GM23338 (cell line): ENCODE results near the gene TMA16. TPM values are rescaled to one million over a fixed set of nuclear protein-coding genes. Genes with fewer than 3 reads are reported as not detected.

ENCODE experiments used
- ATAC-seq: fragments of 200-7000 bp; cut with Tn5 transposase; 3 replicates; pipeline ENCODE4 v1.9.1; 2020
- DNase-seq: peaks from one replicate; pipeline ENCODE4 v3.0.0-alpha.2; 2015; ENCODE audit warnings: low spot score
- H2AFZ ChIP-seq: fragments of 200-600 bp; sonication (generic); 2 replicates; pipeline ENCODE4 v1.8.0; 2016; ENCODE audit warnings: antibody characterized with exemption, mild to moderate bottlenecking, moderate library complexity
- H3F3A ChIP-seq: fragments of 200-600 bp; sonication (generic); replicated peaks from 2 replicates; pipeline ENCODE4 v1.8.0; 2017; ENCODE audit warnings: antibody characterized with exemption, mixed run types, low read depth
- H3K27ac ChIP-seq: fragments of 200-600 bp; sonication (generic); 2 replicates; pipeline ENCODE4 v1.6.1; 2016; ENCODE audit warnings: low read depth
- H3K27me3 ChIP-seq: fragments of 200-600 bp; sonication (generic); 2 replicates; pipeline ENCODE4 v1.8.0; 2016; ENCODE audit warnings: mild to moderate bottlenecking, mixed run types, moderate library complexity; ENCODE audit not compliant: insufficient read depth
- H3K36me3 ChIP-seq: fragments of 200-600 bp; sonication (generic); 2 replicates; pipeline ENCODE4 v1.8.0; 2016; ENCODE audit warnings: mild to moderate bottlenecking; ENCODE audit not compliant: insufficient read depth
- H3K4me1 ChIP-seq: fragments of 200-600 bp; sonication (generic); 2 replicates; pipeline ENCODE4 v1.8.0; 2016; ENCODE audit warnings: mild to moderate bottlenecking, moderate library complexity; ENCODE audit not compliant: insufficient read depth
- H3K4me2 ChIP-seq: fragments of 200-600 bp; sonication (generic); 2 replicates; pipeline ENCODE4 v1.7.1; 2017; ENCODE audit warnings: mixed run types
- H3K4me3 ChIP-seq: fragments of 200-600 bp; sonication (generic); 2 replicates; pipeline ENCODE4 v1.6.1; 2016; ENCODE audit warnings: mixed run types
- H3K79me2 ChIP-seq: fragments of 200-600 bp; sonication (generic); replicated peaks from 2 replicates; pipeline ENCODE4 v1.8.0; 2017; ENCODE audit warnings: mild to moderate bottlenecking; ENCODE audit not compliant: insufficient read depth
- H3K9me2 ChIP-seq: fragments of 200-600 bp; sonication (generic); 2 replicates; pipeline ENCODE4 v1.8.0; 2017; ENCODE audit not compliant: insufficient read depth
- H4K20me1 ChIP-seq: fragments of 200-600 bp; sonication (generic); replicated peaks from 2 replicates; pipeline ENCODE4 v1.8.0; 2017; ENCODE audit warnings: mild to moderate bottlenecking; ENCODE audit not compliant: insufficient read depth
- H3K27ac Mint-ChIP-seq: 2 replicates; pipeline ENCODE4 v1.8.0; 2020; ENCODE audit warnings: inconsistent platforms, mild to moderate bottlenecking, moderate library complexity, mixed read lengths
- H3K27me3 Mint-ChIP-seq: 3 replicates; pipeline ENCODE4 v1.8.0; 2022; ENCODE audit warnings: low read depth, mild to moderate bottlenecking, moderate library complexity, mixed read lengths, inconsistent platforms; ENCODE audit not compliant: insufficient read depth, poor library complexity
- H3K36me3 Mint-ChIP-seq: 3 replicates; pipeline ENCODE4 v1.8.0; 2021; ENCODE audit warnings: low read depth, mild to moderate bottlenecking, inconsistent platforms, moderate library complexity, mixed read lengths
- H3K4me1 Mint-ChIP-seq: 3 replicates; pipeline ENCODE4 v1.8.0; 2020; ENCODE audit warnings: mild to moderate bottlenecking, inconsistent platforms, mixed read lengths
- H3K4me3 Mint-ChIP-seq: 3 replicates; pipeline ENCODE4 v1.8.0; 2021; ENCODE audit warnings: moderate library complexity, mild to moderate bottlenecking, inconsistent platforms, mixed read lengths
- H3K9me3 Mint-ChIP-seq: 3 replicates; pipeline ENCODE4 v1.8.0; 2020; ENCODE audit warnings: moderate library complexity, mild to moderate bottlenecking, inconsistent platforms, mixed read lengths
- CREB1 ChIP-seq: fragments of 250-450 bp; sonication (Bioruptor Pico); IDR thresholded peaks from 2 replicates; pipeline ENCODE4 v1.5.0; 2020; ENCODE audit warnings: low read depth, mild to moderate bottlenecking, moderate library complexity
- CTCF ChIP-seq, 2 experiments: fragments of 200-600 bp in 1 of 2; sonication (generic) in 1 of 2; conservative IDR thresholded peaks; 2 replicates each; pipeline versions ENCODE4 v1.5.1 to v1.6.1; 2016 to 2017; ENCODE audit warnings: antibody characterized with exemption in 2 of 2, low read depth in 2 of 2, mild to moderate bottlenecking in 2 of 2, moderate library complexity in 1 of 2
- EZH2phosphoT487 ChIP-seq: fragments of 200-600 bp; sonication (generic); IDR thresholded peaks from one replicate; pipeline ENCODE4 v1.8.1; 2018; ENCODE audit warnings: antibody characterized with exemption; ENCODE audit not compliant: unreplicated experiment
- JUNB ChIP-seq: IDR thresholded peaks from one replicate; pipeline ENCODE4 v1.6.1; 2016; ENCODE audit warnings: antibody characterized with exemption; ENCODE audit not compliant: unreplicated experiment
- NANOG ChIP-seq: IDR thresholded peaks from 2 replicates; pipeline ENCODE4 v1.6.1; 2016; ENCODE audit warnings: antibody characterized with exemption, borderline replicate concordance
- POLR2AphosphoS5 ChIP-seq: IDR thresholded peaks from 2 replicates; pipeline ENCODE4 v1.6.1; 2016; ENCODE audit warnings: antibody characterized with exemption, low read depth
- REST ChIP-seq: IDR thresholded peaks from one replicate; pipeline ENCODE4 v1.6.1; 2018; ENCODE audit warnings: antibody characterized with exemption; ENCODE audit not compliant: unreplicated experiment
- STAT1 ChIP-seq: IDR thresholded peaks from one replicate; pipeline ENCODE4 v1.6.1; 2016; ENCODE audit warnings: antibody characterized with exemption; ENCODE audit not compliant: unreplicated experiment
- ZNF114 ChIP-seq: fragments of 250-450 bp; sonication (Bioruptor Pico); IDR thresholded peaks from 2 replicates; pipeline ENCODE4 v1.5.0; 2020; ENCODE audit warnings: mild to moderate bottlenecking, moderate library complexity
- ZNF331 ChIP-seq: fragments of 250-450 bp; sonication (Bioruptor Pico); IDR thresholded peaks from 2 replicates; pipeline ENCODE4 v1.5.0; 2020; ENCODE audit warnings: low read depth, mild to moderate bottlenecking, moderate library complexity
- ZNF462 ChIP-seq: fragments of 250-450 bp; sonication (Bioruptor Pico); IDR thresholded peaks from 2 replicates; pipeline ENCODE4 v1.5.0; 2020; ENCODE audit warnings: mild to moderate bottlenecking, moderate library complexity
- polyA plus RNA-seq: library from polyadenylated mRNA; unstranded; fragments of >200 nt; fragmentation: Nextera tagmentation; extraction: Ambion mirVana; gene quantifications from 2 replicates; pipeline ENCODE4 v1.2.1, GENCODE V29; 2016
- total RNA-seq: library from RNA; depleted of rRNA; stranded (reverse); fragments of >200 nt; shearing (Covaris generic); gene quantifications from 2 replicates; pipeline ENCODE4 v1.2.3, GENCODE V29; 2014

Gene TMA16
- total and polyA plus RNA-seq, 2 experiments from 2014 or later = 46.4 to 96.1 TPM

GRCh38 chr4:163564221-163564720 is 69.8 kb downstream of the TMA16 start:
- no peak for TF ChIP-seq STAT1
- TF ChIP-seq ZNF114 (CRISPR knock-in tag) = no peak
- no peak for TF ChIP-seq REST
- no peak for TF ChIP-seq EZH2phosphoT487
- TF ChIP-seq ZNF331 (CRISPR knock-in tag) = no peak
- no peak for TF ChIP-seq NANOG
- TF ChIP-seq CTCF (conservative IDR thresholded peaks at IDR 0.05; ENCODE audit: low read depth in 2 of 2) = no peak
- TF ChIP-seq POLR2AphosphoS5 = no peak
- no peak for TF ChIP-seq CREB1
- no peak for TF ChIP-seq JUNB
- TF ChIP-seq ZNF462 (CRISPR knock-in tag) = no peak
- H3K4me2 ChIP-seq = peak overlapping the region; percentile 58
- H3K9me2 ChIP-seq = no peaks in the 10 kb centered on the region

More at GRCh38 chr4:163564221-163564720, 69.8 kb downstream of the TMA16 start:
- Histone ChIP-seq H3K27me3 (no peaks in the 10 kb centered on the region), H3K4me3 (no peak overlapping the region), H3K36me3 (no peaks in the 10 kb centered on the region; the same call in 1 of the 2 replicates), H3K4me1 (peaks cover 25% of the 10 kb centered on the region), H4K20me1 (no peaks in the 10 kb centered on the region), H2AFZ (no peak overlapping the region), H3F3A (no peaks in the 10 kb centered on the region), H3K79me2 (no peaks in the 10 kb centered on the region), H3K27ac (no peak overlapping the region)
- no peak overlapping the region for H3K27ac Mint-ChIP-seq
- H3K9me3 Mint-ChIP-seq = no peaks in the 10 kb centered on the region; the same call in 1 of the 3 replicates
- H3K4me3 Mint-ChIP-seq = no peak overlapping the region
- DNase-seq = no peak
- H3K4me1 Mint-ChIP-seq = peaks cover 26% of the 10 kb centered on the region
- no peaks in the 10 kb centered on the region for H3K27me3 Mint-ChIP-seq
- no peak for ATAC-seq
- H3K36me3 Mint-ChIP-seq = peaks cover 4% of the 10 kb centered on the region; the same call in 2 of the 3 replicates
